ENCODE measurements around the gene CNGA4.

Gene CNGA4

GRCh38 chr11:6225024-6225423 lies 13.9 kb upstream of the CNGA4 start:
- TF ChIP-seq EZH2 (optimal IDR thresholded peaks at IDR 0.05; ENCODE audit: low read depth, low read length) (no peak), CTCF (IDR thresholded peaks at IDR 0.05; ENCODE audit: low read length) (no peak), EZH2phosphoT487 (IDR thresholded peaks at IDR 0.05; ENCODE audit: low read length) (no peak)
- DNase-seq = no peak
- Histone ChIP-seq H3K79me2 (ENCODE audit: low read length) (peaks cover 50% of the 10 kb centered on the region), H3K27me3 (replicated peaks; ENCODE audit: insufficient read depth, low read length) (no peaks in the 10 kb centered on the region), H3F3A (ENCODE audit: insufficient read depth, low read length) (no peaks in the 10 kb centered on the region), H3K9me2 (replicated peaks; ENCODE audit: insufficient read depth, low read length) (no peaks in the 10 kb centered on the region), H4K20me1 (ENCODE audit: insufficient read depth, low read length) (no peaks in the 10 kb centered on the region), H3K9me3 (replicated peaks; ENCODE audit: insufficient read depth, low read length) (no peaks in the 10 kb centered on the region), H3K36me3 (replicated peaks; ENCODE audit: insufficient read depth, low read length) (no peaks in the 10 kb centered on the region), H3K27ac (ENCODE audit: low read length) (no peak overlapping the region), H2AFZ (ENCODE audit: low read length) (no peak overlapping the region), H3K4me1 (ENCODE audit: low read length) (no peaks in the 10 kb centered on the region), H3K9ac (ENCODE audit: low read length) (no peak overlapping the region), H3K4me3 (ENCODE audit: low read length) (no peak overlapping the region), H3K4me2 (ENCODE audit: low read depth, low read length) (no peak overlapping the region)

DNA sequence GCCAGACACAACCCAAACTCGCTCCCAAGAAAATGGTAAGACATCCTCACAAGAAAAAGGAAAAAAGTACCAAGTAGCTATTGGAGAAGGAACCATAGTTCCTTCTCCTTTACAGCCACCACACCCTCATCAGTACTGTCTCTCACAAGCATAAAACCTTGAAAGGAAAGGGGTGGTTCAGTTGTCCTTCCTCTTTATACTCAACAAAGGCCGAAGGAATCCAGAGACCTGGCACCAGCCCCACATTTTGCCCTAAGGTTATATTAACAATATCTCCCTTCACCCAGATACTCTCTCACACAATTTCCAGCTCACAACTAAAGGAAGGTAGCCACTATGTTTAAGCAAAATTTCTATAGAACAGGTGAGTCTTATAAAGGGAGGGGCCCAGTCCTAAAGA lies 13.0 kb upstream of the CNGA4 start:
- H3K4me1 ChIP-seq (ENCODE audit: low read length) = no peaks in the 10 kb centered on the region
- no peaks in the 10 kb centered on the region for H3K9me2 ChIP-seq (replicated peaks; ENCODE audit: insufficient read depth, low read length)
- no peak for DNase-seq
- peaks cover 59% of the 10 kb centered on the region for H3K79me2 ChIP-seq (ENCODE audit: low read length)
- no peak overlapping the region for H3K4me2 ChIP-seq (ENCODE audit: low read depth, low read length)
- no peaks in the 10 kb centered on the region for H3K36me3 ChIP-seq (replicated peaks; ENCODE audit: insufficient read depth, low read length)
- no peaks in the 10 kb centered on the region for H4K20me1 ChIP-seq (ENCODE audit: insufficient read depth, low read length)
- no peak overlapping the region for H3K4me3 ChIP-seq (ENCODE audit: low read length)
- H3K9ac ChIP-seq (ENCODE audit: low read length) = no peak overlapping the region
- no peak overlapping the region for H2AFZ ChIP-seq (ENCODE audit: low read length)
- no peaks in the 10 kb centered on the region for H3F3A ChIP-seq (ENCODE audit: insufficient read depth, low read length)
- TF ChIP-seq EZH2phosphoT487 (IDR thresholded peaks at IDR 0.05; ENCODE audit: low read length) (no peak), CTCF (IDR thresholded peaks at IDR 0.05; ENCODE audit: low read length) (no peak), EZH2 (optimal IDR thresholded peaks at IDR 0.05; ENCODE audit: low read depth, low read length) (no peak)
- no peaks in the 10 kb centered on the region for H3K9me3 ChIP-seq (replicated peaks; ENCODE audit: insufficient read depth, low read length)
- H3K27ac ChIP-seq (ENCODE audit: low read length) = no peak overlapping the region
- H3K27me3 ChIP-seq (replicated peaks; ENCODE audit: insufficient read depth, low read length) = no peaks in the 10 kb centered on the region

DNA sequence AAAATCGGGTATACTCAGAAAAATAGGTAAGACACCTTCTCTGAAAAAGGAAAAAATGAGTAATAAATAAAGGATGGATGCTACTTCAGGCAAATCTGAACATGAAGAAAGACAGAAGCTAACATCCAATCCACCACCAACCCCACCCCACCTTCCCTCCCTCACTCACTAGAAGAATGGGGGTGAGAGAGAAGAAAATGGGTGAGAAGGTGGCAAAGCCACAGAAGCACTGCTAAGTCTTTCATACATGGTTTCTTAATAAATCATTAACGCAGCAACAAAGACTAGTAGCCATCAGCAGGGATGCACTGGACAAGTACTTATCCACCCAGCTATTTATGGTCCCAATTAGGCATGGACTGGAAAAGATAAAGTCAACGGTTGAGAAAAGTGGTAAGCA lies 10.4 kb upstream of the CNGA4 start:
- H4K20me1 ChIP-seq (ENCODE audit: insufficient read depth, low read length) = no peaks in the 10 kb centered on the region
- peaks cover 7% of the 10 kb centered on the region; the same call in 1 of the 2 replicates for H3K4me1 ChIP-seq (ENCODE audit: low read length)
- no peak for TF ChIP-seq EZH2phosphoT487 (IDR thresholded peaks at IDR 0.05; ENCODE audit: low read length)
- no peak for TF ChIP-seq CTCF (IDR thresholded peaks at IDR 0.05; ENCODE audit: low read length)
- no peak for TF ChIP-seq EZH2 (optimal IDR thresholded peaks at IDR 0.05; ENCODE audit: low read depth, low read length)
- no peak overlapping the region for H3K4me3 ChIP-seq (ENCODE audit: low read length)
- no peak overlapping the region for H2AFZ ChIP-seq (ENCODE audit: low read length)
- H3K79me2 ChIP-seq (ENCODE audit: low read length) = peaks cover 83% of the 10 kb centered on the region
- no peak overlapping the region for H3K4me2 ChIP-seq (ENCODE audit: low read depth, low read length)
- no peak overlapping the region for H3K9ac ChIP-seq (ENCODE audit: low read length)
- DNase-seq = no peak
- no peaks in the 10 kb centered on the region for H3K36me3 ChIP-seq (replicated peaks; ENCODE audit: insufficient read depth, low read length)
- no peaks in the 10 kb centered on the region for H3K9me2 ChIP-seq (replicated peaks; ENCODE audit: insufficient read depth, low read length)
- no peaks in the 10 kb centered on the region for H3K9me3 ChIP-seq (replicated peaks; ENCODE audit: insufficient read depth, low read length)
- no peaks in the 10 kb centered on the region for H3F3A ChIP-seq (ENCODE audit: insufficient read depth, low read length)
- H3K27ac ChIP-seq (ENCODE audit: low read length) = no peak overlapping the region
- H3K27me3 ChIP-seq (replicated peaks; ENCODE audit: insufficient read depth, low read length) = no peaks in the 10 kb centered on the region
